HepG2 (cell line): ENCODE results near the gene RNF114. TPM values are rescaled to one million over a fixed set of nuclear protein-coding genes. Genes with fewer than 3 reads are reported as not detected.

Experiments used
- CHD2 ChIP-seq: IDR thresholded peaks from 2 replicates; pipeline ENCODE4 v1.6.1; 2011; ENCODE audit warnings: low read depth, low read length, improper control_type of control experiment
- HDAC2 ChIP-seq: sonication (generic); formaldehyde crosslinking; IDR thresholded peaks from 2 replicates; pipeline ENCODE4 v1.4.0; 2020; ENCODE audit warnings: missing genetic modification reagents
- HNF4A ChIP-seq: sonication (generic); formaldehyde crosslinking; IDR thresholded peaks from 2 replicates; pipeline ENCODE4 v1.4.0; 2020; ENCODE audit warnings: missing genetic modification reagents
- HNRNPL ChIP-seq: fragments of 200-400 bp; formaldehyde crosslinking; IDR thresholded peaks from 2 replicates; pipeline ENCODE4 v1.6.1; 2017; ENCODE audit warnings: mild to moderate bottlenecking, low read depth, low read length
- IKZF4 ChIP-seq: sonication (generic); formaldehyde crosslinking; IDR thresholded peaks from 2 replicates; pipeline ENCODE4 v1.5.1; 2020; ENCODE audit warnings: borderline replicate concordance, mild to moderate bottlenecking, low read depth, missing genetic modification reagents; ENCODE audit errors: not compliant biosample characterization
- JDP2 ChIP-seq: sonication (generic); formaldehyde crosslinking; IDR thresholded peaks from 2 replicates; pipeline ENCODE4 v1.8.1; 2022; ENCODE audit warnings: missing genetic modification reagents, borderline replicate concordance
- JUN ChIP-seq: sonication (generic); formaldehyde crosslinking; IDR thresholded peaks from 2 replicates; pipeline ENCODE4 v1.4.0; 2020; ENCODE audit warnings: mild to moderate bottlenecking, missing genetic modification reagents
- MXI1 ChIP-seq: IDR thresholded peaks from 3 replicates; pipeline ENCODE4 v1.6.1; 2012; ENCODE audit warnings: low read depth, low read length, inconsistent platforms, borderline replicate concordance
- PHF8 ChIP-seq: sonication (generic); formaldehyde crosslinking; IDR thresholded peaks from 2 replicates; pipeline ENCODE4 v1.5.0; 2020; ENCODE audit warnings: missing genetic modification reagents
- TBX3 ChIP-seq: fragments of 450-650 bp; IDR thresholded peaks from 2 replicates; pipeline ENCODE4 v1.6.1; 2017; ENCODE audit warnings: antibody characterized with exemption, mild to moderate bottlenecking, inconsistent platforms, borderline replicate concordance
- ZMYM3 ChIP-seq: sonication (generic); formaldehyde crosslinking; IDR thresholded peaks from 2 replicates; pipeline ENCODE4 v1.5.1; 2020; ENCODE audit warnings: mild to moderate bottlenecking, missing genetic modification reagents
- ZNF24 ChIP-seq: fragments of 450-650 bp; IDR thresholded peaks from 2 replicates; pipeline ENCODE4 v1.6.1; 2017; ENCODE audit warnings: antibody characterized with exemption, mild to moderate bottlenecking
- ZNF33A ChIP-seq: sonication (generic); formaldehyde crosslinking; IDR thresholded peaks from 2 replicates; pipeline ENCODE4 v1.5.1; 2020; ENCODE audit warnings: missing genetic modification reagents, mild to moderate bottlenecking, moderate library complexity, borderline replicate concordance
- polyA plus RNA-seq, 8 experiments: library from polyadenylated mRNA; depleted of rRNA in 3 of 8; stranded (reverse) in 7 of 8; unstranded in 1 of 8; fragments of >200 nt; fragmentation: Illumina TruSeq in 4 of 8; extraction: Trizol in 4 of 8; gene quantifications; 2 replicates each; pipeline versions ENCODE4 v1.2.1 to v1.2.3, GENCODE V29; 2011 to 2016; ENCODE audit warnings: low read depth in 4 of 8, missing spikeins in 1 of 8, mixed read lengths in 1 of 8; ENCODE audit not compliant: insufficient read depth in 1 of 8
- total RNA-seq, 5 experiments: library from RNA; depleted of rRNA; stranded (reverse); fragments of >200 nt; fragmentation: Illumina TruSeq; extraction: Trizol; gene quantifications; 2 replicates each; pipeline ENCODE4 v1.2.3, GENCODE V29; 2016; ENCODE audit warnings: low read depth in 1 of 5
- TF ChIP-seq, protein P1 (sequence below): sonication (generic); formaldehyde crosslinking; IDR thresholded peaks from 2 replicates; pipeline ENCODE4 v1.4.0; 2020; ENCODE audit warnings: missing genetic modification reagents, mild to moderate bottlenecking, borderline replicate concordance
- TF ChIP-seq, protein P2 (sequence below): sonication (generic); formaldehyde crosslinking; IDR thresholded peaks from 2 replicates; pipeline ENCODE4 v1.5.0; 2020; ENCODE audit warnings: missing genetic modification reagents
- TF ChIP-seq, protein P3 (sequence below), 2 experiments: sonication (generic) in 1 of 2; formaldehyde crosslinking in 1 of 2; IDR thresholded peaks; 2 replicates each; pipeline versions ENCODE4 v1.4.0 to v1.6.1; 2018 to 2020; ENCODE audit warnings: missing genetic modification reagents in 2 of 2, borderline replicate concordance in 1 of 2, low read depth in 1 of 2, mild to moderate bottlenecking in 1 of 2, missing biosample characterization in 1 of 2
- TF ChIP-seq, protein P4 (sequence below): sonication (generic); formaldehyde crosslinking; IDR thresholded peaks from 2 replicates; pipeline ENCODE4 v1.8.1; 2023; ENCODE audit warnings: mild to moderate bottlenecking, missing genetic modification reagents
- TF ChIP-seq, protein P5 (sequence below): sonication (generic); formaldehyde crosslinking; IDR thresholded peaks from 2 replicates; pipeline ENCODE4 v1.5.1; 2020; ENCODE audit warnings: missing genetic modification reagents, mild to moderate bottlenecking, borderline replicate concordance

RNF114 gene
- total and polyA plus RNA-seq, 2 of the 13 experiments (the other 11 are each of a cell fraction or from before 2014, with no cell fraction given) = 119 to 126 TPM

DNA sequence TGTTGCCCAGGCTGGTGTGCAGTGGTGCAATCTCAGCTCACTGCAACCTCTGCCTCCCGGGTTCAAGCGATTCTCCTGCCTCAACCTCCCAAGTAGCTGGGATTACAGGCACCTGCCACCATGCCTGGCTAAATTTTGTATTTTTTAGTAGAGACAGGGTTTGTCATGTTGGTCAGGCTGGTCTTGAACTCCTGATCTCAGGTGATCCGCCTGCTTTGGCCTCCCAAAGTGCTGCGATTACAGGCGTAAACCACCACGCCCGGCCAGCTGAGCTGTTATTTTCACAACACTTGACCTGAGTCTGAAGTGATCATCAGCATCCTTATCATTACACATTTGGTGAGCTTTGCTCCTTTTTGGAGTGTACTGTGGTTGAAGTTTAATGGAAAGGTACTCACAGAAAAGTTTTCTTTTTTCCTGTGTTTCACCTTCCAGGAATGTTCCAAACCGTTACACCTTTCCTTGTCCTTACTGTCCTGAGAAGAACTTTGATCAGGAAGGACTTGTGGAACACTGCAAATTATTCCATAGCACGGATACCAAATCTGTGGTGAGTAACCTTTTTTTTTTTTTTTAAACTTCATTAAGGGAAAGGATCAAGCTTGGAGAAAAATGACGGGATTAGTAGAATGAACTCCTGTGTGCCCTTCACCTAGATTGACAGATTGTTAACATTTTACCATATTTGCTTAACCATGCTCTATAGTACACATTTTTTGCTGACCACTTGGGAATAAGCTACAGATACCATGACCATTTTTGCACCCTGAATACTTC is 9.7 kb downstream of the RNF114 start (continued):
- TF ChIP-seq, protein P1, sequence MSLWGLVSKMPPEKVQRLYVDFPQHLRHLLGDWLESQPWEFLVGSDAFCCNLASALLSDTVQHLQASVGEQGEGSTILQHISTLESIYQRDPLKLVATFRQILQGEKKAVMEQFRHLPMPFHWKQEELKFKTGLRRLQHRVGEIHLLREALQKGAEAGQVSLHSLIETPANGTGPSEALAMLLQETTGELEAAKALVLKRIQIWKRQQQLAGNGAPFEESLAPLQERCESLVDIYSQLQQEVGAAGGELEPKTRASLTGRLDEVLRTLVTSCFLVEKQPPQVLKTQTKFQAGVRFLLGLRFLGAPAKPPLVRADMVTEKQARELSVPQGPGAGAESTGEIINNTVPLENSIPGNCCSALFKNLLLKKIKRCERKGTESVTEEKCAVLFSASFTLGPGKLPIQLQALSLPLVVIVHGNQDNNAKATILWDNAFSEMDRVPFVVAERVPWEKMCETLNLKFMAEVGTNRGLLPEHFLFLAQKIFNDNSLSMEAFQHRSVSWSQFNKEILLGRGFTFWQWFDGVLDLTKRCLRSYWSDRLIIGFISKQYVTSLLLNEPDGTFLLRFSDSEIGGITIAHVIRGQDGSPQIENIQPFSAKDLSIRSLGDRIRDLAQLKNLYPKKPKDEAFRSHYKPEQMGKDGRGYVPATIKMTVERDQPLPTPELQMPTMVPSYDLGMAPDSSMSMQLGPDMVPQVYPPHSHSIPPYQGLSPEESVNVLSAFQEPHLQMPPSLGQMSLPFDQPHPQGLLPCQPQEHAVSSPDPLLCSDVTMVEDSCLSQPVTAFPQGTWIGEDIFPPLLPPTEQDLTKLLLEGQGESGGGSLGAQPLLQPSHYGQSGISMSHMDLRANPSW (CRISPR knock-in tag) = peak; percentile 60; the same call in 1 of the 2 replicates
- TF ChIP-seq HDAC2 (peak; percentile 87), MXI1 (no peak; the same call in 2 of the 3 replicates), ZNF33A (CRISPR knock-in tag) (0 out of 2 replicates have a peak, but pooled peaks have one; percentile 54), JDP2 (CRISPR knock-in tag) (no peak), CHD2 (no peak), HNRNPL (no peak), ZMYM3 (peak; percentile 99), PHF8 (CRISPR knock-in tag) (no peak), JUN (CRISPR knock-in tag) (no peak), TBX3 (no peak), ZNF24 (no peak), HNF4A (CRISPR knock-in tag) (peak; percentile 94), IKZF4 (CRISPR knock-in tag) (no peak)
- TF ChIP-seq, protein P2, sequence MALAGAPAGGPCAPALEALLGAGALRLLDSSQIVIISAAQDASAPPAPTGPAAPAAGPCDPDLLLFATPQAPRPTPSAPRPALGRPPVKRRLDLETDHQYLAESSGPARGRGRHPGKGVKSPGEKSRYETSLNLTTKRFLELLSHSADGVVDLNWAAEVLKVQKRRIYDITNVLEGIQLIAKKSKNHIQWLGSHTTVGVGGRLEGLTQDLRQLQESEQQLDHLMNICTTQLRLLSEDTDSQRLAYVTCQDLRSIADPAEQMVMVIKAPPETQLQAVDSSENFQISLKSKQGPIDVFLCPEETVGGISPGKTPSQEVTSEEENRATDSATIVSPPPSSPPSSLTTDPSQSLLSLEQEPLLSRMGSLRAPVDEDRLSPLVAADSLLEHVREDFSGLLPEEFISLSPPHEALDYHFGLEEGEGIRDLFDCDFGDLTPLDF (CRISPR knock-in tag) = no peak
- TF ChIP-seq, protein P3, sequence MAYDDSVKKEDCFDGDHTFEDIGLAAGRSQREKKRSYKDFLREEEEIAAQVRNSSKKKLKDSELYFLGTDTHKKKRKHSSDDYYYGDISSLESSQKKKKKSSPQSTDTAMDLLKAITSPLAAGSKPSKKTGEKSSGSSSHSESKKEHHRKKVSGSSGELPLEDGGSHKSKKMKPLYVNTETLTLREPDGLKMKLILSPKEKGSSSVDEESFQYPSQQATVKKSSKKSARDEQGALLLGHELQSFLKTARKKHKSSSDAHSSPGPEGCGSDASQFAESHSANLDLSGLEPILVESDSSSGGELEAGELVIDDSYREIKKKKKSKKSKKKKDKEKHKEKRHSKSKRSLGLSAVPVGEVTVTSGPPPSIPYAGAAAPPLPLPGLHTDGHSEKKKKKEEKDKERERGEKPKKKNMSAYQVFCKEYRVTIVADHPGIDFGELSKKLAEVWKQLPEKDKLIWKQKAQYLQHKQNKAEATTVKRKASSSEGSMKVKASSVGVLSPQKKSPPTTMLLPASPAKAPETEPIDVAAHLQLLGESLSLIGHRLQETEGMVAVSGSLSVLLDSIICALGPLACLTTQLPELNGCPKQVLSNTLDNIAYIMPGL (CRISPR knock-in tag; IDR thresholded peaks at IDR 0.05; ENCODE audit: borderline replicate concordance in 1 of 2, low read depth in 1 of 2) = no peak
- TF ChIP-seq, protein P4, sequence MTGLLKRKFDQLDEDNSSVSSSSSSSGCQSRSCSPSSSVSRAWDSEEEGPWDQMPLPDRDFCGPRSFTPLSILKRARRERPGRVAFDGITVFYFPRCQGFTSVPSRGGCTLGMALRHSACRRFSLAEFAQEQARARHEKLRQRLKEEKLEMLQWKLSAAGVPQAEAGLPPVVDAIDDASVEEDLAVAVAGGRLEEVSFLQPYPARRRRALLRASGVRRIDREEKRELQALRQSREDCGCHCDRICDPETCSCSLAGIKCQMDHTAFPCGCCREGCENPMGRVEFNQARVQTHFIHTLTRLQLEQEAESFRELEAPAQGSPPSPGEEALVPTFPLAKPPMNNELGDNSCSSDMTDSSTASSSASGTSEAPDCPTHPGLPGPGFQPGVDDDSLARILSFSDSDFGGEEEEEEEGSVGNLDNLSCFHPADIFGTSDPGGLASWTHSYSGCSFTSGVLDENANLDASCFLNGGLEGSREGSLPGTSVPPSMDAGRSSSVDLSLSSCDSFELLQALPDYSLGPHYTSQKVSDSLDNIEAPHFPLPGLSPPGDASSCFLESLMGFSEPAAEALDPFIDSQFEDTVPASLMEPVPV (CRISPR knock-in tag) = no peak
- TF ChIP-seq, protein P5, sequence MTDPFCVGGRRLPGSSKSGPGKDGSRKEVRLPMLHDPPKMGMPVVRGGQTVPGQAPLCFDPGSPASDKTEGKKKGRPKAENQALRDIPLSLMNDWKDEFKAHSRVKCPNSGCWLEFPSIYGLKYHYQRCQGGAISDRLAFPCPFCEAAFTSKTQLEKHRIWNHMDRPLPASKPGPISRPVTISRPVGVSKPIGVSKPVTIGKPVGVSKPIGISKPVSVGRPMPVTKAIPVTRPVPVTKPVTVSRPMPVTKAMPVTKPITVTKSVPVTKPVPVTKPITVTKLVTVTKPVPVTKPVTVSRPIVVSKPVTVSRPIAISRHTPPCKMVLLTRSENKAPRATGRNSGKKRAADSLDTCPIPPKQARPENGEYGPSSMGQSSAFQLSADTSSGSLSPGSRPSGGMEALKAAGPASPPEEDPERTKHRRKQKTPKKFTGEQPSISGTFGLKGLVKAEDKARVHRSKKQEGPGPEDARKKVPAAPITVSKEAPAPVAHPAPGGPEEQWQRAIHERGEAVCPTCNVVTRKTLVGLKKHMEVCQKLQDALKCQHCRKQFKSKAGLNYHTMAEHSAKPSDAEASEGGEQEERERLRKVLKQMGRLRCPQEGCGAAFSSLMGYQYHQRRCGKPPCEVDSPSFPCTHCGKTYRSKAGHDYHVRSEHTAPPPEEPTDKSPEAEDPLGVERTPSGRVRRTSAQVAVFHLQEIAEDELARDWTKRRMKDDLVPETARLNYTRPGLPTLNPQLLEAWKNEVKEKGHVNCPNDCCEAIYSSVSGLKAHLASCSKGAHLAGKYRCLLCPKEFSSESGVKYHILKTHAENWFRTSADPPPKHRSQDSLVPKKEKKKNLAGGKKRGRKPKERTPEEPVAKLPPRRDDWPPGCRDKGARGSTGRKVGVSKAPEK = peak; percentile 61; the same call in 1 of the 2 replicates
